Measurements from ENCODE around the gene GOLGA6L26.
"Not testable (repeated sequence)": the region's sequence is repeated elsewhere in the genome, so short reads cannot be mapped to it uniquely, and the experiment has no call there.

GRCh38 chr15:23371868-23372267 lies 37.9 kb upstream of the GOLGA6L26 start:
- TF ChIP-seq CTCF (conservative IDR thresholded peaks at IDR 0.05 in 1 of 2, IDR thresholded peaks at IDR 0.05 in 1 of 2; ENCODE audit: low read depth in 1 of 2, low read length in 2 of 2); EZH2 (IDR thresholded peaks at IDR 0.05; ENCODE audit: low read length, missing control alignments): not testable (repeated sequence)
